HEK293 (cell line): ENCODE data around the gene FAM180A.

Source experiments
- GLI2 ChIP-seq: fragments of 450-650 bp; formaldehyde crosslinking; IDR thresholded peaks from 2 replicates; pipeline ENCODE4; 2017; ENCODE audit warnings: missing biosample characterization, missing genetic modification characterization, low read depth, borderline replicate concordance
- KLF17 ChIP-seq: fragments of 450-650 bp; formaldehyde crosslinking; IDR thresholded peaks from 2 replicates; pipeline ENCODE4 v1.5.1; 2016; ENCODE audit warnings: missing biosample characterization, missing genetic modification characterization
- KLF7 ChIP-seq: fragments of 450-650 bp; formaldehyde crosslinking; IDR thresholded peaks from 2 replicates; pipeline ENCODE4 v1.5.1; 2016; ENCODE audit warnings: missing biosample characterization, missing genetic modification characterization, borderline replicate concordance
- KLF8 ChIP-seq: fragments of 450-650 bp; formaldehyde crosslinking; IDR thresholded peaks from 2 replicates; pipeline ENCODE4 v1.5.1; 2016; ENCODE audit warnings: missing biosample characterization, missing genetic modification characterization
- PRDM1 ChIP-seq: fragments of 450-650 bp; formaldehyde crosslinking; IDR thresholded peaks from 2 replicates; pipeline ENCODE4; 2016; ENCODE audit warnings: missing biosample characterization, missing genetic modification characterization
- PRDM4 ChIP-seq: fragments of 450-650 bp; formaldehyde crosslinking; IDR thresholded peaks from 2 replicates; pipeline ENCODE4 v1.5.1; 2017; ENCODE audit warnings: missing biosample characterization, missing genetic modification characterization
- YY1 ChIP-seq: fragments of 450-650 bp; formaldehyde crosslinking; IDR thresholded peaks from 2 replicates; pipeline ENCODE4 v1.5.1; 2018; ENCODE audit warnings: missing biosample characterization, missing genetic modification characterization
- ZBTB21 ChIP-seq: fragments of 450-650 bp; formaldehyde crosslinking; IDR thresholded peaks from 2 replicates; pipeline ENCODE4 v1.5.1; 2017; ENCODE audit warnings: missing biosample characterization, missing genetic modification characterization
- ZEB2 ChIP-seq: fragments of 450-650 bp; formaldehyde crosslinking; IDR thresholded peaks from 2 replicates; pipeline ENCODE4 v1.5.1; 2016; ENCODE audit warnings: missing biosample characterization, missing genetic modification characterization
- ZFHX2 ChIP-seq: fragments of 450-650 bp; formaldehyde crosslinking; conservative IDR thresholded peaks from 2 replicates; pipeline ENCODE4 v1.5.1; 2016; ENCODE audit warnings: missing biosample characterization, missing genetic modification characterization
- ZIC2 ChIP-seq: fragments of 450-650 bp; formaldehyde crosslinking; IDR thresholded peaks from 2 replicates; pipeline ENCODE4 v1.5.1; 2016; ENCODE audit warnings: missing biosample characterization, missing genetic modification characterization
- ZNF10 ChIP-seq: fragments of 450-650 bp; formaldehyde crosslinking; IDR thresholded peaks from 2 replicates; pipeline ENCODE4 v1.5.1; 2017; ENCODE audit warnings: missing biosample characterization, missing genetic modification characterization
- ZNF24 ChIP-seq: fragments of 450-650 bp; formaldehyde crosslinking; IDR thresholded peaks from 2 replicates; pipeline ENCODE4 v1.5.1; 2016; ENCODE audit warnings: missing biosample characterization, missing genetic modification characterization
- ZNF335 ChIP-seq: fragments of 450-650 bp; formaldehyde crosslinking; conservative IDR thresholded peaks from 2 replicates; pipeline ENCODE4 v1.5.1; 2016; ENCODE audit warnings: missing biosample characterization, missing genetic modification characterization
- ZNF404 ChIP-seq: fragments of 450-650 bp; formaldehyde crosslinking; IDR thresholded peaks from 2 replicates; pipeline ENCODE4 v1.5.1; 2017; ENCODE audit warnings: missing biosample characterization, missing genetic modification characterization
- ZNF449 ChIP-seq: fragments of 450-650 bp; formaldehyde crosslinking; IDR thresholded peaks from 2 replicates; pipeline ENCODE4 v1.5.1; 2017; ENCODE audit warnings: missing biosample characterization, mild to moderate bottlenecking, missing genetic modification characterization, moderate library complexity
- ZNF513 ChIP-seq: fragments of 450-650 bp; IDR thresholded peaks from 2 replicates; pipeline ENCODE4 v1.5.1; 2018; ENCODE audit warnings: missing biosample characterization, missing genetic modification characterization
- ZNF521 ChIP-seq: fragments of 450-650 bp; formaldehyde crosslinking; IDR thresholded peaks from 2 replicates; pipeline ENCODE4 v1.5.1; 2017; ENCODE audit warnings: missing biosample characterization, mild to moderate bottlenecking, missing genetic modification characterization
- ZNF530 ChIP-seq: fragments of 450-650 bp; formaldehyde crosslinking; IDR thresholded peaks from 2 replicates; pipeline ENCODE4 v1.5.1; 2016; ENCODE audit warnings: low read depth, missing biosample characterization, missing genetic modification characterization
- ZNF580 ChIP-seq: fragments of 450-650 bp; formaldehyde crosslinking; IDR thresholded peaks from 2 replicates; pipeline ENCODE4 v1.5.1; 2016; ENCODE audit warnings: missing biosample characterization, missing genetic modification characterization
- ZNF600 ChIP-seq: fragments of 450-650 bp; formaldehyde crosslinking; IDR thresholded peaks from 2 replicates; pipeline ENCODE4 v1.5.1; 2016; ENCODE audit warnings: missing biosample characterization, missing genetic modification characterization
- ZNF664 ChIP-seq: fragments of 450-650 bp; formaldehyde crosslinking; IDR thresholded peaks from 2 replicates; pipeline ENCODE4 v1.5.1; 2016; ENCODE audit warnings: missing biosample characterization, missing genetic modification characterization
- ZNF677 ChIP-seq: fragments of 450-650 bp; IDR thresholded peaks from 2 replicates; pipeline ENCODE4 v1.5.0; 2018; ENCODE audit warnings: missing biosample characterization, mild to moderate bottlenecking, missing genetic modification characterization, moderate library complexity
- ZNF701 ChIP-seq: fragments of 450-650 bp; formaldehyde crosslinking; IDR thresholded peaks from 2 replicates; pipeline ENCODE4 v1.5.1; 2016; ENCODE audit warnings: missing biosample characterization, missing genetic modification characterization
- ZNF830 ChIP-seq: fragments of 450-650 bp; IDR thresholded peaks from 2 replicates; pipeline ENCODE4 v1.5.0; 2018; ENCODE audit warnings: missing biosample characterization, missing genetic modification characterization, low read depth, mild to moderate bottlenecking, moderate library complexity
- ZSCAN4 ChIP-seq: fragments of 450-650 bp; formaldehyde crosslinking; IDR thresholded peaks from 2 replicates; pipeline ENCODE4 v1.5.1; 2017; ENCODE audit warnings: missing biosample characterization, missing genetic modification characterization
- TF ChIP-seq, protein P1 (sequence below): fragments of 450-650 bp; formaldehyde crosslinking; IDR thresholded peaks from 2 replicates; pipeline ENCODE4 v1.5.1; 2017; ENCODE audit warnings: missing biosample characterization, missing genetic modification characterization
- TF ChIP-seq, protein P2 (sequence below): fragments of 450-650 bp; formaldehyde crosslinking; IDR thresholded peaks from 2 replicates; pipeline ENCODE4 v1.5.1; 2016; ENCODE audit warnings: missing biosample characterization, missing genetic modification characterization

FAM180A gene

GRCh38 chr7:135716677-135717238, 31.9 kb downstream of the FAM180A start (continued):
- TF ChIP-seq ZNF335 (tag by site-specific recombination) (peak; percentile 52; the same call in 1 of the 2 replicates), ZNF449 (tag by site-specific recombination) (peak; percentile 68), ZFHX2 (tag by site-specific recombination) (no peak), ZNF24 (tag by site-specific recombination) (peak; percentile 95), KLF8 (tag by site-specific recombination) (peak; percentile 92), ZSCAN4 (tag by site-specific recombination) (peak; percentile 71), ZNF600 (tag by site-specific recombination) (peak; percentile 96), ZBTB21 (tag by site-specific recombination) (peak; percentile 72), ZNF677 (no peak), ZNF664 (peak; percentile 92), KLF7 (tag by site-specific recombination) (peak; percentile 57; the same call in 1 of the 2 replicates), ZNF10 (tag by site-specific recombination) (peak; percentile 58; the same call in 1 of the 2 replicates), PRDM4 (tag by site-specific recombination) (peak; percentile 96), ZNF830 (tag by site-specific recombination) (no peak), KLF17 (no peak), ZNF513 (no peak; the same call in none of the 2 replicates), ZNF701 (no peak), ZIC2 (tag by site-specific recombination) (peak; percentile 96), YY1 (no peak), PRDM1 (tag by site-specific recombination) (no peak), ZNF521 (tag by site-specific recombination) (no peak), ZEB2 (tag by site-specific recombination) (peak; percentile 95), ZNF580 (tag by site-specific recombination) (peak; percentile 97), ZNF530 (tag by site-specific recombination) (no peak), ZNF404 (tag by site-specific recombination) (no peak), GLI2 (peak; percentile 100)
- TF ChIP-seq, protein P1, sequence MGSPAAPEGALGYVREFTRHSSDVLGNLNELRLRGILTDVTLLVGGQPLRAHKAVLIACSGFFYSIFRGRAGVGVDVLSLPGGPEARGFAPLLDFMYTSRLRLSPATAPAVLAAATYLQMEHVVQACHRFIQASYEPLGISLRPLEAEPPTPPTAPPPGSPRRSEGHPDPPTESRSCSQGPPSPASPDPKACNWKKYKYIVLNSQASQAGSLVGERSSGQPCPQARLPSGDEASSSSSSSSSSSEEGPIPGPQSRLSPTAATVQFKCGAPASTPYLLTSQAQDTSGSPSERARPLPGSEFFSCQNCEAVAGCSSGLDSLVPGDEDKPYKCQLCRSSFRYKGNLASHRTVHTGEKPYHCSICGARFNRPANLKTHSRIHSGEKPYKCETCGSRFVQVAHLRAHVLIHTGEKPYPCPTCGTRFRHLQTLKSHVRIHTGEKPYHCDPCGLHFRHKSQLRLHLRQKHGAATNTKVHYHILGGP (tag by site-specific recombination): no peak
- TF ChIP-seq, protein P2, sequence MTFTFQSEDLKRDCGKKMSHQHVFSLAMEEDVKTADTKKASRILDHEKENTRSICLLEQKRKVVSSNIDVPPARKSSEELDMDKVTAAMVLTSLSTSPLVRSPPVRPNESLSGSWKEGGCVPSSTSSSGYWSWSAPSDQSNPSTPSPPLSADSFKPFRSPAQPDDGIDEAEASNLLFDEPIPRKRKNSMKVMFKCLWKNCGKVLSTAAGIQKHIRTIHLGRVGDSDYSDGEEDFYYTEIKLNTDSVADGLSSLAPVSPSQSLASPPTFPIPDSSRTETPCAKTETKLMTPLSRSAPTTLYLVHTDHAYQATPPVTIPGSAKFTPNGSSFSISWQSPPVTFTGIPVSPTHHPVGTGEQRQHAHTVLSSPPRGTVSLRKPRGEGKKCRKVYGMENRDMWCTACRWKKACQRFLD (tag by site-specific recombination): no peak
